Ascending aorta (tissue), 2 donors: ENCODE results near the gene S100PBP. TPM values are rescaled to one million over a fixed set of nuclear protein-coding genes. Genes with fewer than 3 reads are reported as not detected.
"Not testable (repeated sequence)": the region's sequence is repeated elsewhere in the genome, so short reads cannot be mapped to it uniquely, and the experiment has no call there.

Experiments
- DNase-seq, 2 donors: peaks; one replicate each; pipeline ENCODE4 v3.0.0-alpha.2; 2019; ENCODE audit warnings: low spot score in 2 of 2
- H3K27ac ChIP-seq, 2 donors: fragments of 200-600 bp; sonication (generic); one replicate each; pipeline ENCODE4 v1.5.1; 2016 to 2017; ENCODE audit warnings: mild to moderate bottlenecking in 1 of 2
- H3K27me3 ChIP-seq: fragments of 200-600 bp; sonication (generic); one replicate; pipeline ENCODE4 v1.5.1; 2017
- H3K36me3 ChIP-seq, 2 donors: fragments of 200-600 bp; sonication (generic); one replicate each; pipeline ENCODE4 v1.5.1; 2016
- H3K4me1 ChIP-seq, 2 donors: fragments of 200-600 bp; sonication (generic); one replicate each; pipeline ENCODE4 v1.5.1; 2016 to 2017; ENCODE audit warnings: mild to moderate bottlenecking in 1 of 2
- H3K4me3 ChIP-seq, 2 donors: fragments of 200-600 bp; sonication (generic); one replicate each; pipeline ENCODE4 v1.5.1; 2016 to 2017; ENCODE audit warnings: mild to moderate bottlenecking in 1 of 2
- H3K9me3 ChIP-seq, 2 donors: fragments of 200-600 bp; sonication (generic); one replicate each; pipeline ENCODE4 v1.5.1; 2016
- CTCF ChIP-seq, 3 experiments: fragments of 200-600 bp in 2 of 3; fragments of 450-650 bp in 1 of 3; sonication (generic) in 2 of 3; IDR thresholded peaks; one replicate each; pipeline ENCODE4 v1.5.1; 2016 to 2019; ENCODE audit warnings: antibody characterized with exemption in 3 of 3, mild to moderate bottlenecking in 1 of 3, moderate library complexity in 1 of 3
- intact Hi-C: fragments of 100-400 bp; cut with DNase I; formaldehyde crosslinking; loops from one replicate; pipeline ENCODE4 v1.15.1; 2023
- total RNA-seq: library from RNA; depleted of rRNA; stranded (reverse); fragments of >200 nt; gene quantifications from one replicate; pipeline ENCODE4 v1.1.0, GENCODE V29; 2016

The S100PBP gene
- total RNA-seq, 1 donor from 2014 or later, result 1.6 TPM

DNA sequence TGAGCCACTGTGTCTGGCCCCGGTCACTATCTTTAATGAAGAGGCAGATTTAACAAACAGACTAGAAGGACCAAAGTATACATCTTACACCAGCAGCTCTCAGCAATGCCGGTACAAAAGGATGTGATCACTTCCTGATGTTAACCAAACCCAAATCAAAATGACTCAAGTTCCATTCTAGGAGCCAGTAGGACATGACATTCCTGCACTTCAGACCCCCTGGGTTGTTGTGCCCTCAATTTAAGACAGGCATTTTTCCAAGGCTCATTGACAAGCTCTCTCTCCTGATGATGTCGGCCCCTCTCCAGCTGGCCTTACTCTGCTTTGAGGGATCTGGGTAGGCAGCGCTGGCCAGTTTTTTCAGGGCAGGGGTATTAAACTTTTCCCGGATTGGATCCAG lies 35.4 kb upstream of the S100PBP start:
- Histone ChIP-seq H3K4me3 (no peak overlapping the region), H3K27ac (no peak overlapping the region), H3K9me3 (no peaks in the 10 kb centered on the region), H3K4me1 (no peaks in the 10 kb centered on the region), H3K27me3 (no peaks in the 10 kb centered on the region), H3K36me3 (peaks cover 82 to 92% of the 10 kb centered on the region in 2 donors)
- TF ChIP-seq CTCF (IDR thresholded peaks at IDR 0.05), result no peak
- intact Hi-C loops, result no loop called here
- no peak for DNase-seq

DNA sequence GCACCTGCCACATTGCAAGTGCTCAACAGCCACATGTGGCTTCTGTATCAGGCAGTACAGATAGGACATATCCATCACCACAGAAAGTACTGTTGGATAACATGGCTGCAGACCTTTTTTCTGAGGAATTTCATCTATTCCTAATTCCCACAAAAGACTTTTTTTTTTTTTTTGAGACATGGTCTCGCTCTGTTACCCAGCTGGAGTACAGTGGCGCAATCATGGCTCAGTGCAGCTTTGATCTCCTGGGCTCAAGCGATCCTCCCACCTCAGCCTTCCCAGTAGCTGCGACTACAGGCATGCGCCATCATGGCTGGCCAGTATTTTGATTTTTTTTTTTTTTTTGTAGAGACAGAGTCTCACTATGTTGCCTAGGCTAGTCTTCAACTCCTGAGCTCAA lies 33.6 kb upstream of the S100PBP start:
- no peak for TF ChIP-seq CTCF (IDR thresholded peaks at IDR 0.05)
- H3K36me3 ChIP-seq, result peaks cover 77 to 94% of the 10 kb centered on the region in 2 donors
- no peak overlapping the region for H3K4me3 ChIP-seq
- no peaks in the 10 kb centered on the region for H3K27me3 ChIP-seq
- peaks cover 0 to 3% of the 10 kb centered on the region in 2 donors for H3K4me1 ChIP-seq
- intact Hi-C loops, result no loop called here
- H3K9me3 ChIP-seq, result no peaks in the 10 kb centered on the region
- DNase-seq, result no peak
- no peak overlapping the region for H3K27ac ChIP-seq

- Histone ChIP-seq H3K27me3 (no peaks in the 10 kb centered on the region), H3K9me3 (no peaks in the 10 kb centered on the region), H3K4me3 (no peak overlapping the region), H3K27ac (no peak overlapping the region), H3K4me1 (peaks cover 0 to 9% of the 10 kb centered on the region in 2 donors), H3K36me3 (peaks cover 70 to 86% of the 10 kb centered on the region in 2 donors)
- TF ChIP-seq CTCF (IDR thresholded peaks at IDR 0.05), result no peak
- intact Hi-C loops, result no loop called here
- DNase-seq, result no peak
Measured at GRCh38 chr1:32784817-32785216, 32.6 kb upstream of the S100PBP start.

DNA sequence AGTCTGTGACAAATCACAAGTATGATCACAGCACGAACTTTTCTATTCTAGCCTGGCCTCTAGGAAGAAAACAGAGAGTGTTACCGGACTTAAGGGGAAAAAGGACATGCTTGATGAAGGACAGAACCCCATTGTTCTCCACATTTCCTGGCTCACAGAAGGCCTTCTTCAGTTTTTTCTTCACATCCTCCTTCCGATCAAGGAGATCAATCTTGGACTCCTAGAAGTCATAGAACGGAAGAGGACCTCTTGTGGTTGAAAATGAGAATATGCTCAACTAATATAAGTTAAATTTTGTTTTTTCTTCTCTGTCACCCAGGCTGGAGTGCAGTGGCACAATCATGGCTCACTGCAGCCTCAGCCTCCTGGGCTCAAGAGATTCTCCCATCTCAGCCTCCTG lies 30.6 kb upstream of the S100PBP start:
- intact Hi-C loops, result no loop called here
- peaks cover 65 to 79% of the 10 kb centered on the region in 2 donors for H3K36me3 ChIP-seq

GRCh38 chr1:32789356-32789755 lies 28.1 kb upstream of the S100PBP start:
- Histone ChIP-seq H3K36me3 (peaks cover 53 to 77% of the 10 kb centered on the region in 2 donors), H3K27ac (peak overlapping the region; percentile 55 to 64)
- DNase-seq, H3K27me3 ChIP-seq, H3K9me3 ChIP-seq, intact Hi-C loops, H3K4me1 ChIP-seq, H3K4me3 ChIP-seq: not testable (repeated sequence)

More for the DNA sequence above, 30.6 kb upstream of the S100PBP start:
- peaks cover 0 to 9% of the 10 kb centered on the region in 2 donors for H3K4me1 ChIP-seq
- H3K9me3 ChIP-seq, result no peaks in the 10 kb centered on the region
- peak overlapping the region in 1 of 2 donors; percentile 11 for H3K27ac ChIP-seq
- TF ChIP-seq CTCF (IDR thresholded peaks at IDR 0.05), result peak in 2 of 3 experiments; percentile 16 to 28
- H3K4me3 ChIP-seq, result no peak overlapping the region
- no peak for DNase-seq
- H3K27me3 ChIP-seq, result no peaks in the 10 kb centered on the region

- Histone ChIP-seq H3K36me3 (peaks cover 40 to 71% of the 10 kb centered on the region in 2 donors), H3K27me3 (no peaks in the 10 kb centered on the region), H3K4me3 (no peak overlapping the region), H3K9me3 (no peaks in the 10 kb centered on the region), H3K4me1 (peaks cover 0 to 9% of the 10 kb centered on the region in 2 donors), H3K27ac (no peak overlapping the region)
- intact Hi-C loops, result no loop called here
- DNase-seq, result no peak
- TF ChIP-seq CTCF (IDR thresholded peaks at IDR 0.05), result no peak
Measured at GRCh38 chr1:32791881-32792280, 25.6 kb upstream of the S100PBP start.

DNA sequence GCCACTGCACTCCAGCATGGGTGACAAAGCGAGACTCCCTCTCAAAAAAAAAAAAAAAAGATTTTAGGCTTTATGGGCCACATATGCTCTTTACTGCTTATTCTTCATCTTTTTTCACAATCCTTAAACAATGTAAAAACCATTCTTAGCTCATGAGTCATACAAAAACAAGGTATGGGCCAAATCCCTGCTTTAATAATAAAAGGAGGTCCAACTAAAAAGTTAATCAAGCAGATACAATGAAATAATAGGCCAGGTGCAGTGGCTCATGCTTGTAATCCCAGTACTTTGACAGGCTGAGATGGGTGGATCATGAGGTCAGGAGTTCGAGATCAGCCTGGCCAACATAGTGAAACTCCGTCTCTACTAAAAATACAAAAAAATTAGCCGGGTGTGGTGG lies 21.7 kb upstream of the S100PBP start:
- peaks cover 31 to 77% of the 10 kb centered on the region in 2 donors for H3K36me3 ChIP-seq
- H3K4me3 ChIP-seq, H3K9me3 ChIP-seq, H3K27me3 ChIP-seq, H3K4me1 ChIP-seq, DNase-seq, intact Hi-C loops, H3K27ac ChIP-seq: not testable (repeated sequence)
